AG04450 (cell line): ENCODE data around the gene TRIM44. TPM values are rescaled to one million over a fixed set of nuclear protein-coding genes. Genes with fewer than 3 reads are reported as not detected.
A peak's percentile ranks its signal among the peaks of the same experiment; 100 is the strongest.
"Not testable (repeated sequence)": the region's sequence is repeated elsewhere in the genome, so short reads cannot be mapped to it uniquely, and the experiment has no call there.

ENCODE experiments used
- CTCF ChIA-PET: fragments of 300-600, 350-600 bp; formaldehyde crosslinking; extraction: SDS; loops from one replicate; lab custom pipeline; 2022; ENCODE audit warnings: antibody characterized with exemption, inconsistent platforms; lab: Charles Lee
- POLR2A ChIA-PET: fragments of 350-600 bp; formaldehyde crosslinking; extraction: SDS; loops from one replicate; lab custom pipeline; 2021; ENCODE audit warnings: antibody characterized with exemption, inconsistent platforms; lab: Yijun Ruan, JAX
- DNase-seq: peaks from one replicate; pipeline ENCODE4 v3.0.0-alpha.2; 2011; ENCODE audit warnings: low read depth, low spot score
- H3K27ac ChIP-seq: one replicate; pipeline ENCODE4 v1.5.1; 2012; ENCODE audit warnings: low read depth, low read length, control low read depth
- H3K27me3 ChIP-seq: one replicate; pipeline ENCODE4 v1.6.0; 2012; ENCODE audit warnings: low read length; ENCODE audit not compliant: control insufficient read depth, insufficient read depth
- H3K4me3 ChIP-seq: 2 replicates; pipeline ENCODE4 v1.5.1; 2011; ENCODE audit warnings: mild to moderate bottlenecking, low read depth, low read length, control low read depth
- H3K9me3 ChIP-seq: 2 replicates; pipeline ENCODE4 v1.5.1; 2012; ENCODE audit warnings: low read length; ENCODE audit not compliant: control insufficient read depth, insufficient read depth
- polyA plus RNA-seq: library from polyadenylated mRNA; depleted of rRNA; stranded (reverse); fragments of >200 nt; gene quantifications from 2 replicates; pipeline ENCODE4 v1.2.3, GENCODE V29; 2011
- TF ChIP-seq, protein P1 (sequence below): IDR thresholded peaks from 2 replicates; pipeline ENCODE4 v1.5.1; 2011; ENCODE audit warnings: low read depth, low read length, control low read depth, inconsistent platforms

Gene TRIM44
- polyA plus RNA-seq, 1 experiment, result 70.7 TPM

DNA sequence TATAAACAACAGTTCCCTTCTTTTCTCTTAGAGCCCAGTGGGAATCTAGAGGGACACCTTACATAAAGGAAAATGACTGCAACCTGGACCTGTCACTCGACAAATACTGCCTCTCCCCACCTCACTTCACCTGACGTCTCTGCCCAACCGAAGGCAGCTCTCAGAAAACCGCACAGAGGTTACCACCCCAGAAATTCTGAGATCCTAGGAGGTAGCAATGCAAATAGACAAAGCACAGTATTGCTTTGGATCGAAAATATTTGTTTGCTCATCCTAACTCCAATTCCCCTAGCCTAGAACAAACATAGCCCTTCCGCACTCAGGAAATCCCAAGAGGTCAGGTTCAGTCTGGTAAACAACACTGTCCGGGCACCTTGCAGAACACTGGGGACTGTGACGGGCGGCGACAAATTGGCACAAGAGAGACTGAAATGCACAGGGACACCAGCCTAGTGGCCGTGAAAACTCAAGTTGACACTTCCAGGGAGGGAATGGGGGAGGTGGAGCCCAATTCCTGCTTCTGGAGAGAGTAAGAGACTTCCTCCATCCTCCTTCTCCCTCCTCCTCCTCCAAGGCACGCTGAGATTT, 420 bp upstream of the TRIM44 start:
- POLR2A ChIA-PET, result no interaction called here
- H3K9me3 ChIP-seq, result peaks cover 10% of the 10 kb centered on the region
- peak overlapping the region; percentile 82 for H3K4me3 ChIP-seq
- DNase-seq, result no peak
- H3K27ac ChIP-seq, result peak overlapping the region; percentile 84
- CTCF ChIA-PET, result interaction anchor here (1.0 to 2.1 kb wide), 2 partner anchors 160 to 597 kb away, joined by 3 to 9 read pairs; no protein-coding TSS in a partner anchor
- no peaks in the 10 kb centered on the region for H3K27me3 ChIP-seq
- TF ChIP-seq, protein P1, sequence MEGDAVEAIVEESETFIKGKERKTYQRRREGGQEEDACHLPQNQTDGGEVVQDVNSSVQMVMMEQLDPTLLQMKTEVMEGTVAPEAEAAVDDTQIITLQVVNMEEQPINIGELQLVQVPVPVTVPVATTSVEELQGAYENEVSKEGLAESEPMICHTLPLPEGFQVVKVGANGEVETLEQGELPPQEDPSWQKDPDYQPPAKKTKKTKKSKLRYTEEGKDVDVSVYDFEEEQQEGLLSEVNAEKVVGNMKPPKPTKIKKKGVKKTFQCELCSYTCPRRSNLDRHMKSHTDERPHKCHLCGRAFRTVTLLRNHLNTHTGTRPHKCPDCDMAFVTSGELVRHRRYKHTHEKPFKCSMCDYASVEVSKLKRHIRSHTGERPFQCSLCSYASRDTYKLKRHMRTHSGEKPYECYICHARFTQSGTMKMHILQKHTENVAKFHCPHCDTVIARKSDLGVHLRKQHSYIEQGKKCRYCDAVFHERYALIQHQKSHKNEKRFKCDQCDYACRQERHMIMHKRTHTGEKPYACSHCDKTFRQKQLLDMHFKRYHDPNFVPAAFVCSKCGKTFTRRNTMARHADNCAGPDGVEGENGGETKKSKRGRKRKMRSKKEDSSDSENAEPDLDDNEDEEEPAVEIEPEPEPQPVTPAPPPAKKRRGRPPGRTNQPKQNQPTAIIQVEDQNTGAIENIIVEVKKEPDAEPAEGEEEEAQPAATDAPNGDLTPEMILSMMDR, result no peak

DNA sequence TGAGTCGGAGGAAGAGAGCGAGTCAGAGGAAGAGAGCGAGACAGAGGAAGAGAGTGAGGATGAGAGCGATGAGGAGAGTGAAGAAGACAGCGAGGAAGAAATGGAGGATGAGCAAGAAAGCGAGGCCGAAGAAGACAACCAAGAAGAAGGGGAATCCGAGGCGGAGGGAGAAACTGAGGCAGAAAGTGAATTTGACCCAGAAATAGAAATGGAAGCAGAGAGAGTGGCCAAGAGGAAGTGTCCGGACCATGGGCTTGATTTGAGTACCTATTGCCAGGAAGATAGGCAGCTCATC, 780 bp downstream of the TRIM44 start:
- no peak for DNase-seq
- Histone ChIP-seq H3K27me3 (no peaks in the 10 kb centered on the region), H3K27ac (peak overlapping the region; percentile 84), H3K9me3 (peaks cover 10% of the 10 kb centered on the region), H3K4me3 (peak overlapping the region; percentile 82)
- CTCF ChIA-PET, result no interaction called here
- POLR2A ChIA-PET, result no interaction called here
- TF ChIP-seq, protein P1, result no peak

DNA sequence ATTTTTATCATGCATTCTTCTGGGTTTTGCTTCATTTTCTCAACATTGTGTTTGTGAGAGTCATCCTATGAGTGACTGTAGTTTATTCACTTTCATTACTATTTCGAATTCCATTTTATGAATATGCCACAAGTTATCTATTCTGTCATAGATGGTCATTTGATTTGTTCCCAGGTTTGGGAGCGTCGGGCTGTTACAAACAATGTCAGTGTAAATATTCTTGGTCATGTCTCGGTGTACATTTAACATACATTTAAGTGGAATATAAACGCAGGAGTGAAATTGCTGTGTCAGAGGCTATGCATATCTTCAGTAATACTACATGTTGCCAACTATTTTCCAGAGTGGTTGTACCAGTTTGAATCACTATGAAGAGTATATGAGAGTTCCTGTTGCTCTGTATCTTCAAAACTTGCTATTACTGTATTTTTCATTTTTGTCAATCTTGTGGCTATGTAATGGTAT, 2.4 kb downstream of the TRIM44 start:
- ChIA-PET POLR2A (no interaction called here), CTCF (no interaction called here)
- no peak overlapping the region for H3K4me3 ChIP-seq
- H3K27me3 ChIP-seq, result no peaks in the 10 kb centered on the region
- peaks cover 10% of the 10 kb centered on the region for H3K9me3 ChIP-seq
- H3K27ac ChIP-seq, result no peak overlapping the region
- DNase-seq, result no peak
- TF ChIP-seq, protein P1, result no peak

DNA sequence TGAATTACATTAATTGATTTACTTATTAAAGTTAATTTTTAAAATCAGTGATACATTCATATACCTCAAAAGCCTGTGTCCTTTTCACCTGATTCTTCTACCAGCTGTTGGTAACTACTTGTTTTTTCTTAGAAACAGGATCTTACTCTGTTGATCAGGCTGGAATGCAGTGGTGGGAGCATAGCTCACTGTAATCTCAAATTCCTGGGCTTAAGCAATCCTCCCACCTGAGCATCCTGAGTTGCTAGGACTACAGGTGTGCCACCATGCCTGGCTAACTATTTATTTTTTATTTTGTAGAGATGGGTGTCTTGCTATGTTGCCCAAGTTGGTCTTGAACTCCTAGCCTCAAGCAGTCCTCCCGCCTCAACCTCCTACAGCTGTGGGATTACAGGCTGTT, 4.7 kb downstream of the TRIM44 start:
- POLR2A ChIA-PET, result no interaction called here
- CTCF ChIA-PET, result no interaction called here
- TF ChIP-seq, protein P1, result no peak
- peaks cover 10% of the 10 kb centered on the region for H3K9me3 ChIP-seq
- no peak overlapping the region for H3K27ac ChIP-seq
- no peaks in the 10 kb centered on the region for H3K27me3 ChIP-seq
- DNase-seq, result no peak
- H3K4me3 ChIP-seq, result no peak overlapping the region

DNA sequence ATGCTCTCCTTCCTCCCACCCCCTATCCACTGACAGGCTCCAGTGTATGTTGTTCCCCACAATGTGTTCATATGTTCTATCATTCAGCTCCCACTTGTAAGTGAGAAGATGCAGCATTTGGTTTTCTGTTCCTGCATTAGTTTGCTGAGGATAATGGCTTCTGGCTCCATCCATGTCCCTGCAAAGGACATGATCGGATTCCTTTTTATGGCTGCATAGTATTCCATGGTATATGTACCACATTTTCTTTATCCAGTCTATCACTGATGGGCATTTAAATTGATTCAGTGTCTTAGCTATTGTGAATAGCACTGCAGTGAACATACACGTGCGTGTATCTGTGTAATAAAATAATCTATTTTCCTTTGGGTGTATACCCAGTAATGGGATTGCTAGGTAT, 5.8 kb downstream of the TRIM44 start:
- H3K27me3 ChIP-seq, DNase-seq, POLR2A ChIA-PET, H3K9me3 ChIP-seq, H3K27ac ChIP-seq, H3K4me3 ChIP-seq: not testable (repeated sequence)
- CTCF ChIA-PET, result interaction anchor here (0.6 kb wide), 1 partner anchor 749 kb away, joined by 3 read pairs; no protein-coding TSS in a partner anchor
